Neural cell (in vitro differentiated cells): ENCODE results near the gene CMAS. TPM values are rescaled to one million over a fixed set of nuclear protein-coding genes. Genes with fewer than 3 reads are reported as not detected.
A peak's percentile ranks its signal among the peaks of the same experiment; 100 is the strongest.

Source experiments
- H2AFZ ChIP-seq: fragments of 200-600, 300-800 bp; sonication (generic), shearing (Covaris generic); 2 replicates; pipeline ENCODE4 v1.6.0; 2014; ENCODE audit warnings: low read depth, mild to moderate bottlenecking, antibody characterized with exemption, low read length, moderate library complexity
- H3F3A ChIP-seq: fragments of 200-600 bp; shearing (Covaris generic); 2 replicates; pipeline ENCODE4 v1.6.1; 2016; ENCODE audit warnings: mild to moderate bottlenecking, moderate library complexity, mixed read lengths, antibody characterized with exemption, low read length; ENCODE audit not compliant: insufficient read depth, poor library complexity, severe bottlenecking
- H3K27ac ChIP-seq: fragments of 200-600, 300-800 bp; sonication (generic), shearing (Covaris generic); 2 replicates; pipeline ENCODE4 v1.5.1; 2014; ENCODE audit warnings: mild to moderate bottlenecking, low read length, moderate library complexity
- H3K27me3 ChIP-seq: fragments of 300-800, 200-600 bp; sonication (generic), shearing (Covaris generic); 2 replicates; pipeline ENCODE4 v1.6.0; 2014; ENCODE audit warnings: mild to moderate bottlenecking, low read depth, low read length, moderate library complexity; ENCODE audit not compliant: insufficient read depth
- H3K36me3 ChIP-seq: fragments of 300-800, 200-600 bp; sonication (generic), shearing (Covaris generic); 2 replicates; pipeline ENCODE4 v1.5.1; 2014; ENCODE audit warnings: mild to moderate bottlenecking, antibody characterized with exemption, low read length, moderate library complexity; ENCODE audit not compliant: insufficient read depth
- H3K4me2 ChIP-seq: fragments of 300-800, 200-600 bp; sonication (generic), shearing (Covaris generic); 2 replicates; pipeline ENCODE4 v1.6.0; 2014; ENCODE audit warnings: mild to moderate bottlenecking, low read length
- H3K4me3 ChIP-seq: fragments of 300-800, 200-600 bp; sonication (generic), shearing (Covaris generic); 2 replicates; pipeline ENCODE4 v1.5.1; 2014; ENCODE audit warnings: mild to moderate bottlenecking, low read length, moderate library complexity
- H3K79me2 ChIP-seq: fragments of 200-600 bp; shearing (Covaris generic); replicated peaks from 2 replicates; pipeline ENCODE4 v1.6.0; 2014; ENCODE audit warnings: mild to moderate bottlenecking, low read length, moderate library complexity; ENCODE audit not compliant: insufficient read depth
- H3K9ac ChIP-seq: fragments of 300-800, 200-600 bp; sonication (generic), shearing (Covaris generic); 2 replicates; pipeline ENCODE4 v1.6.1; 2016; ENCODE audit warnings: mild to moderate bottlenecking, low read length, mixed read lengths
- H3K9me2 ChIP-seq: fragments of 200-600 bp; shearing (Covaris generic); 2 replicates; pipeline ENCODE4 v1.6.1; 2016; ENCODE audit warnings: mild to moderate bottlenecking, low read length, mixed read lengths; ENCODE audit not compliant: insufficient read depth
- H3K9me3 ChIP-seq: fragments of 200-600, 300-800 bp; sonication (generic), shearing (Covaris generic); 2 replicates; pipeline ENCODE4 v1.6.1; 2016; ENCODE audit warnings: mild to moderate bottlenecking, mixed run types, low read length, moderate library complexity, mixed read lengths
- H4K20me1 ChIP-seq: fragments of 200-600 bp; shearing (Covaris generic); 2 replicates; pipeline ENCODE4 v1.6.1; 2016; ENCODE audit warnings: mild to moderate bottlenecking, mixed run types; ENCODE audit not compliant: insufficient read depth
- CTCF ChIP-seq: fragments of 450-650 bp; IDR thresholded peaks from 2 replicates; pipeline ENCODE4 v1.5.1; 2014; ENCODE audit warnings: antibody characterized with exemption, mild to moderate bottlenecking, moderate library complexity; ENCODE audit not compliant: poor library complexity, severe bottlenecking
- EP300 ChIP-seq: fragments of 450-650 bp; conservative IDR thresholded peaks from 2 replicates; pipeline ENCODE4 v1.6.1; 2014; ENCODE audit warnings: antibody characterized with exemption, mild to moderate bottlenecking, moderate library complexity; ENCODE audit not compliant: poor library complexity, severe bottlenecking
- EZH2 ChIP-seq: fragments of 200-600, 300-800 bp; shearing (Covaris generic), sonication (generic); IDR thresholded peaks from 2 replicates; pipeline ENCODE4 v1.6.1; 2014; ENCODE audit warnings: antibody characterized with exemption, low read length, borderline replicate concordance, mild to moderate bottlenecking; ENCODE audit not compliant: insufficient read depth, poor library complexity, severe bottlenecking
- MXI1 ChIP-seq: fragments of 450-650 bp; conservative IDR thresholded peaks from 2 replicates; pipeline ENCODE4 v1.6.1; 2014; ENCODE audit warnings: antibody characterized with exemption, mild to moderate bottlenecking; ENCODE audit not compliant: poor library complexity, severe bottlenecking
- POLR2AphosphoS5 ChIP-seq: IDR thresholded peaks from 2 replicates; pipeline ENCODE4 v1.6.1; 2012
- RAD21 ChIP-seq: fragments of 450-650 bp; conservative IDR thresholded peaks from 2 replicates; pipeline ENCODE4 v1.6.1; 2014; ENCODE audit warnings: antibody characterized with exemption, mild to moderate bottlenecking, moderate library complexity
- REST ChIP-seq: IDR thresholded peaks from 2 replicates; pipeline ENCODE4 v1.6.1; 2012; ENCODE audit warnings: borderline replicate concordance
- SMC3 ChIP-seq: fragments of 450-650 bp; conservative IDR thresholded peaks from 2 replicates; pipeline ENCODE4 v1.6.1; 2014; ENCODE audit warnings: antibody characterized with exemption, mild to moderate bottlenecking, moderate library complexity; ENCODE audit not compliant: poor library complexity
- TAF1 ChIP-seq: IDR thresholded peaks from 2 replicates; pipeline ENCODE4 v1.6.1; 2012; ENCODE audit warnings: low read depth
- polyA plus RNA-seq: library from polyadenylated mRNA; depleted of rRNA; stranded (reverse); fragments of >200 nt; gene quantifications from 2 replicates; pipeline ENCODE4 v1.2.3, GENCODE V29; 2014

The CMAS gene
- polyA plus RNA-seq, 1 donor from 2014 or later = 85.2 TPM

GRCh38 chr12:22048351-22049041, 2.5 kb downstream of the CMAS start:
- Histone ChIP-seq H3F3A (no peaks in the 10 kb centered on the region), H3K4me2 (peak overlapping the region; percentile 74), H3K36me3 (peaks cover 5% of the 10 kb centered on the region), H4K20me1 (no peaks in the 10 kb centered on the region), H3K27me3 (no peaks in the 10 kb centered on the region), H3K9ac (no peak overlapping the region), H2AFZ (no peak overlapping the region), H3K9me2 (no peaks in the 10 kb centered on the region), H3K27ac (no peak overlapping the region), H3K4me3 (peak overlapping the region; percentile 97), H3K9me3 (no peaks in the 10 kb centered on the region), H3K79me2 (peaks cover 24% of the 10 kb centered on the region)
- TF ChIP-seq TAF1 = no peak
- no peak for TF ChIP-seq POLR2AphosphoS5
- TF ChIP-seq SMC3 = no peak
- TF ChIP-seq EP300 = no peak
- no peak for TF ChIP-seq MXI1
- TF ChIP-seq EZH2 = no peak
- TF ChIP-seq CTCF = no peak
- TF ChIP-seq RAD21 = no peak
- no peak for TF ChIP-seq REST

GRCh38 chr12:22050078-22050477, 4.1 kb downstream of the CMAS start:
- H4K20me1 ChIP-seq = no peaks in the 10 kb centered on the region
- H2AFZ ChIP-seq = no peak overlapping the region
- H3K4me3 ChIP-seq = no peak overlapping the region
- TF ChIP-seq EP300 = no peak
- no peak for TF ChIP-seq TAF1
- no peak for TF ChIP-seq CTCF
- no peak for TF ChIP-seq SMC3
- TF ChIP-seq REST = no peak
- no peak for TF ChIP-seq MXI1
- no peak overlapping the region for H3K4me2 ChIP-seq
- no peaks in the 10 kb centered on the region for H3K9me2 ChIP-seq
- H3F3A ChIP-seq = no peaks in the 10 kb centered on the region
- no peaks in the 10 kb centered on the region for H3K9me3 ChIP-seq
- H3K36me3 ChIP-seq = peaks cover 5% of the 10 kb centered on the region
- H3K79me2 ChIP-seq = peaks cover 24% of the 10 kb centered on the region
- no peak overlapping the region for H3K27ac ChIP-seq
- no peaks in the 10 kb centered on the region for H3K27me3 ChIP-seq
- no peak overlapping the region for H3K9ac ChIP-seq
